ENCODE measurements around the gene SIRT4.

GRCh38 chr12:120327593-120327992, 25.5 kb downstream of the SIRT4 start, which contains the start of gene PLA2G1B:
- TF ChIP-seq, protein P1, sequence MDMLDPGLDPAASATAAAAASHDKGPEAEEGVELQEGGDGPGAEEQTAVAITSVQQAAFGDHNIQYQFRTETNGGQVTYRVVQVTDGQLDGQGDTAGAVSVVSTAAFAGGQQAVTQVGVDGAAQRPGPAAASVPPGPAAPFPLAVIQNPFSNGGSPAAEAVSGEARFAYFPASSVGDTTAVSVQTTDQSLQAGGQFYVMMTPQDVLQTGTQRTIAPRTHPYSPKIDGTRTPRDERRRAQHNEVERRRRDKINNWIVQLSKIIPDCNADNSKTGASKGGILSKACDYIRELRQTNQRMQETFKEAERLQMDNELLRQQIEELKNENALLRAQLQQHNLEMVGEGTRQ (IDR thresholded peaks at IDR 0.05; ENCODE audit: low read length), result no peak
- no peak for TF ChIP-seq MAX (IDR thresholded peaks at IDR 0.05)
- no peak for TF ChIP-seq TAF1 (IDR thresholded peaks at IDR 0.05; ENCODE audit: low read depth, low read length)
- TF ChIP-seq SAP30 (IDR thresholded peaks at IDR 0.05; ENCODE audit: insufficient read depth, insufficient replicate concordance, low read length), result no peak
- TF ChIP-seq EP300 (IDR thresholded peaks at IDR 0.05; ENCODE audit: borderline replicate concordance in 1 of 2, low read depth in 2 of 2, low read length in 2 of 2), result no peak
- TF ChIP-seq CTCF (IDR thresholded peaks at IDR 0.05; ENCODE audit: control extremely low read depth in 1 of 3, insufficient read depth in 1 of 3, low read depth in 1 of 3, low read length in 3 of 3), result no peak
- no peak for TF ChIP-seq ZNF274 (IDR thresholded peaks at IDR 0.05; ENCODE audit: borderline replicate concordance, extremely low read depth, low read length)
- no peak for TF ChIP-seq POLR2A (IDR thresholded peaks at IDR 0.05; ENCODE audit: control extremely low read depth in 1 of 2, low read depth in 2 of 2, low read length in 2 of 2)
- TF ChIP-seq MAFK (IDR thresholded peaks at IDR 0.05; ENCODE audit: low read depth, low read length), result no peak
- no peak for TF ChIP-seq GTF2F1 (IDR thresholded peaks at IDR 0.05; ENCODE audit: borderline replicate concordance, low read depth, low read length)
- TF ChIP-seq SRF (IDR thresholded peaks at IDR 0.05; ENCODE audit: low read depth, low read length), result no peak
- TF ChIP-seq JUND (IDR thresholded peaks at IDR 0.05; ENCODE audit: low read length), result no peak

Data from H1 (cell line).